Natural killer cell treated with Interleukin-12 subunit alpha and Interleukin-12 subunit beta and Interleukin-15 and Interleukin-18, amount 100 ng/mL, for 72 hours (primary cell): ENCODE data around the gene TLE5. TPM values are rescaled to one million over a fixed set of nuclear protein-coding genes. Genes with fewer than 3 reads are reported as not detected.

ENCODE experiments used
- ATAC-seq, 2 donors: fragments of 150-1000 bp; cut with Tn5 transposase in 1 of 2; sonication (Bioruptor Pico), chemical (Tn5 transposase) in 1 of 2; 2 replicates each; pipeline ENCODE4 v1.10.0; 2021
- DNase-seq: peaks from one replicate; pipeline ENCODE4 v3.0.0; 2022; ENCODE audit warnings: low spot score
- H3K27ac Mint-ChIP-seq, 2 donors: 1 replicate in 1 of 2; 2 replicates in 1 of 2; pipeline ENCODE4 v1.8.0; 2022; ENCODE audit warnings: mixed read lengths in 2 of 2, mild to moderate bottlenecking in 1 of 2, moderate library complexity in 1 of 2
- H3K27me3 Mint-ChIP-seq, 2 donors: 1 replicate in 1 of 2; 2 replicates in 1 of 2; pipeline ENCODE4 v1.8.0; 2022; ENCODE audit warnings: mixed read lengths in 2 of 2
- H3K36me3 Mint-ChIP-seq: one replicate; pipeline ENCODE4 v1.8.0; 2022; ENCODE audit warnings: mixed read lengths
- H3K4me1 Mint-ChIP-seq, 2 donors: 1 replicate in 1 of 2; 2 replicates in 1 of 2; pipeline ENCODE4 v1.8.0; 2022; ENCODE audit warnings: low read depth in 2 of 2, mixed read lengths in 2 of 2, mild to moderate bottlenecking in 1 of 2
- H3K4me3 Mint-ChIP-seq: one replicate; pipeline ENCODE4 v1.8.0; 2022; ENCODE audit warnings: mixed read lengths
- H3K9me3 Mint-ChIP-seq: 2 replicates; pipeline ENCODE4 v1.8.0; 2022; ENCODE audit warnings: mixed read lengths
- total RNA-seq, 2 donors: library from RNA; stranded (reverse); gene quantifications; one replicate each; pipeline ENCODE4 v1.2.3, GENCODE V29; 2022

The TLE5 gene
- total RNA-seq, 2 donors from 2014 or later, result 242 to 309 TPM

DNA sequence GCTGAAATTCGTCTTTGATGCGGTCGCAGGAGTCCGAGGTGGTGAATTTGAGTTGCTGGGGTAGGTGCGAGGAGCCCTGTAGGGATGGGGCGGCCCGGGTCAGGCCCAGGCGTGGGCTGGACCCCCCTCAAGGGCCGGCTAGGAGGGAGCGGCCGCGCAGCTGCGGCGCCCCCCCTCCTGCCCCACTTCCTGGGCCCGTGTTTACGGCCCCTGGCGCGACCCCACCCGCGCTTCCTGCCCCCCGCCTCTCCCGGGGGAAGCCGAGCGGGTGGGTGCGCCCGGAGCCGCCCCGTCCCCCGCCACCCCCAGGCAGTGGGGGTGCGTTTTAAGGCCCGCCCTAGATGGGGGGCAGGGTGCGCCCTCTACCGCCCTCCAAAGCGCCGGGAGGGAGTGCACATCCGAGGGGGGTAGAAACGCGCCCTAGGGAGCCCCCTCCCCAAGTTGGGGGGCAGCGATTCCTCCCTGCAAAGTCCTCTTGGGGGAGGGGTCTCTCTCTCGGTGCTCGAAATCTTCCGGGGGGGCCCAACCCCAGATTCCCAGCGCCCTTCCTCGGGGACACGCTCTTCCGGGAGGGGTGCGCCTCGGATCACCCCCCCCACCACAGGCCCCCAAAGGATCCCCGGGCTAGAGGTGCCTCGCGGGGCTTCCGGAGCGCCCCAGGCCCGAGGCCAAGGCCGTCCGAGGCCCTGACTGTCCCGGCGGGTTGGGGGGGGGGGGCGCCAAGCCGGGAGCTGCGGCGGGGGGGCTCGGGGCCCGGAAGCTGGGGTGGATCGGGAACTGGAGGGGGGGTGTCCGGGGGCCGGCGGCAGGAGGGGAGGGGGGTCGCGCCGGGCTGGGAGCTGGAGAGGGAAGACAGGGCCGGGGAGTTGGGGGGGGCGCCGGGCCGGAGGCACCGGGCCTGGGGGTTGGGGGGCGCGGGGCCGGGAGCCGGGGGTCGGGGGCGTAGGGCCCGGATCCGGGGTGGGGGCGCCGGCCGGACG lies 823 bp downstream of the TLE5 start:
- ATAC-seq (peak; percentile 70 to 73), DNase-seq (peak; percentile 70)
- Mint-ChIP-seq H3K4me3 (peak overlapping the region; percentile 79), H3K27me3 (no peaks in the 10 kb centered on the region), H3K9me3 (no peaks in the 10 kb centered on the region), H3K36me3 (no peaks in the 10 kb centered on the region), H3K4me1 (peaks cover 6 to 30% of the 10 kb centered on the region in 2 donors), H3K27ac (peak overlapping the region; percentile 80 to 85)

DNA sequence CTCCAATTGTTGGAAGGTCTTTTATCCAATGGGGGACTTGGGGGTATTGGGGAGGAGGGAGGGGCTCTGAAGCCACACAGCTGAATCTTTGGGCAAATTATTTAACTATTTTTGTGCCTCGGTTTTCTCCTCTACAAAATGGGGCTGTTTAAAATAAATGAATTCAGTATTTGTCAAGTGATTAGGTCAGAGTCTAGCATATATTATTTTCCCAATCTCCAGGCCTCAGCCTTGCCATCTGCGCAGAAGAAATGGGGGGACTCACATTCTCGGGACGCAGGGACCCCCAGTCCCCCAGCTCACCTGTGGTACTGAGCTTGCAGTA lies 1.5 kb downstream of the TLE5 start:
- H3K4me1 Mint-ChIP-seq, result peaks cover 6 to 30% of the 10 kb centered on the region in 2 donors
- H3K27me3 Mint-ChIP-seq, result no peaks in the 10 kb centered on the region
- H3K36me3 Mint-ChIP-seq, result no peaks in the 10 kb centered on the region
- H3K27ac Mint-ChIP-seq, result peak overlapping the region; percentile 80 to 85
- ATAC-seq, result no peak
- H3K4me3 Mint-ChIP-seq, result peak overlapping the region; percentile 79
- no peak for DNase-seq
- no peaks in the 10 kb centered on the region for H3K9me3 Mint-ChIP-seq

DNA sequence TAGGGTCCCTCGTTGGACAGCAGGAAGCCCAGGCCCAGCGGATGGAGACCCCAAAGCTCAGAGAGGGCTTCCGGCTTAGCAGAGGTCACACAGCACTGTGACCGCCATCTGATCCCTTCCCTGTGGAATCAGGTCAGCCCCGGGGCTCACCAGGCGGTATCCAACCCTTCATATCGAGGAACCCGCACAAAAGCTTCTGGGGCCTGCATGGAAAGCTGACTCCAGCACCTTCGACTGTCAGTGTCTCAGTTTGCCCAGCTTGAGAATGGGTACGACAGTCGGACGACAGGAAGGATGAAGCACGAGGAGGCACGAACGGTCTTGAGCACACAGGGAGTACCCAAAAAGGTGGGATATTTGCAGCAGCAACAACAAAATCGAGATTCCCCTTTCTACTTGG lies 2.6 kb downstream of the TLE5 start:
- Mint-ChIP-seq H3K4me1 (peaks cover 11 to 35% of the 10 kb centered on the region in 2 donors), H3K9me3 (no peaks in the 10 kb centered on the region), H3K27ac (peak overlapping the region; percentile 80 to 85), H3K36me3 (no peaks in the 10 kb centered on the region), H3K4me3 (peak overlapping the region; percentile 45), H3K27me3 (no peaks in the 10 kb centered on the region)
- ATAC-seq, result no peak
- no peak for DNase-seq

DNA sequence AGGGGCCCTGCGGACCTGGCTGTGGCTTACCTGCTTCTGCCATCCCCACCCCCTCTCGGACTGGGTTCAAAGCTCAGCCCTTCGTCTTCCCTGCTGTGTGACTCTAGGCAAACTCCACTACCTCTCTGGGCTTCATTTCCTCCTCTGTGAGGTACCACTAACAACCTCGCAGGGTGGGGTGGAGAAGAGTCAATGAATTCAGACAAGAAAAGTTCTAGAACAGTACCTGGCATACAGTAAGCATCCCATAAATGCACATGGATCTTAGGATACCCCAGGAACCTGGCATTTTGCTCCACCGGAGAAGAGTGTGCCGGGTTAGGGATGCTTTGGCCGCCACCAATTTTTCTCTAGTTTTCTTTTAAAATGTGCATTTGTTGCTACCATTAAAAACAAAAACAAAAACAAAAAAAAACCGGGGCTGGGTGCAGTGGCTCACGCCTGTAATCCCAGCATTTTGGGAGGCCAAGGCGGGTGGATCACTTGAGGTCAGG lies 3.4 kb downstream of the TLE5 start:
- ATAC-seq, result no peak
- Mint-ChIP-seq H3K4me1 (peaks cover 12 to 35% of the 10 kb centered on the region in 2 donors), H3K4me3 (no peak overlapping the region), H3K27ac (peak overlapping the region in 1 of 2 donors; percentile 35), H3K9me3 (no peaks in the 10 kb centered on the region), H3K27me3 (no peaks in the 10 kb centered on the region), H3K36me3 (no peaks in the 10 kb centered on the region)
- no peak for DNase-seq

DNA sequence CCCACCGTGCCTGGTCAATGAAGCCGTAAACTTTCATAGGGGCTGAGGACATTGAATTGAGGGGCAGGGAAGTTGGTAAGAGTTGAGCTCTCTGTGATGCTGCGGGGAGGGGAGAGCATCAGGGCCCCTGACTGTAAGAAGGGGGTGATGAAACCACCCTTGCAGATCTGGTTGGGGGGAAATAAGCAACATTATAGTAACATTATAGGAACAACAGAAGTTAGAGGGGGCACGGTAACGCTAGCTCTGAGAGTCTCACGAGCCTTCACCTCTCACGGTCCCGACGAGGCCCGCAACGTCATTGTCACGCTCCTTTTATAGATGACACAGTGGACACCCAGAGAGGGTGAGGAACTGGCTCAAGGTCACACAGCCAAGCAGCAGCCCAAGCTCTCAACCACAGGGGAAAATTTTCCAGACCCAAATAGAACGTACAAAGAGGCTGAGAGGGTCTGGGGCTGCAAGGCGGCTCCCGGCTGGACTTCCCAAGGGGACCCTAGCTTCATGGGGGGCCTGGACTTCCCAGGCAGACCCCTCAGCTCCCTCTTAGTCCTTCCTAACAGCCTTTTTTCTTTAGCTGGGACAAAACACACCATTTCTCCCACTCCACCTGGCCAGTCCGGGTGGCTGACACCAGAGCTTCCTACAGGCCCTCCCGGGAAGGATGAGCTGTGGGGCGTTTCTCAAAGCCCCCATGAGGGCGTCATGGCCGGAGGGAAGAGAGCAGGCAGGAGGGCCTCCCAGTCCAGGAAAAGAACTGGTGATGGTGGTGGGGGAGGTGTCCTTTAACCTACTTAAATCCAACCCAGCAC lies 4.1 kb downstream of the TLE5 start:
- ATAC-seq (no peak), DNase-seq (no peak)
- H3K27me3 Mint-ChIP-seq, result no peaks in the 10 kb centered on the region
- H3K36me3 Mint-ChIP-seq, result no peaks in the 10 kb centered on the region
- H3K27ac Mint-ChIP-seq, result peak overlapping the region in 1 of 2 donors; percentile 35
- peaks cover 12 to 30% of the 10 kb centered on the region in 2 donors for H3K4me1 Mint-ChIP-seq
- H3K4me3 Mint-ChIP-seq, result no peak overlapping the region
- H3K9me3 Mint-ChIP-seq, result no peaks in the 10 kb centered on the region

DNA sequence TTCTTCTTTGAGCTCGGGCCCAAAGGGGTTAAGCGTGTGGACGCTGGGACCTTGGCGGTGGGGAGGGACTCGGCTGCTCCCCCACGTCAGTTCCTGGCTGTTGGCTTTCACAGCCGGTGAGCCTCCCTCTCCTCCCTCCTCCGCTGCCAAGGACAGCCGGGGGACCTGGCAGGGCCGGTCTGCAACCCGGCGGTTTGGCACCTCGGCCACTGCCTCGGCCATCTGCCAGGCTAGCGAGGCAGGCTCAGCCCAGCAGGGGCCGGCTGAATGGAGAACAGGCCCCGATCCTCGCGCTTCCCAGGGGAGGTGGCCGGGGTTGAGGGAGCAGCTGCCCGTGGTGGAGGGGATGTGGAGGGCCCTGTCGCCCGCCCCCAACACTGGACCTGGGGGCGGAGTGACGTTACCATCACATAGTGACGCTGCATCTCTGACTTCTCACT lies 5.0 kb downstream of the TLE5 start:
- peak; percentile 5 for DNase-seq
- Mint-ChIP-seq H3K9me3 (no peaks in the 10 kb centered on the region), H3K4me1 (peaks cover 12 to 26% of the 10 kb centered on the region in 2 donors), H3K27me3 (no peaks in the 10 kb centered on the region), H3K4me3 (no peak overlapping the region), H3K36me3 (no peaks in the 10 kb centered on the region), H3K27ac (no peak overlapping the region)
- ATAC-seq, result no peak

DNA sequence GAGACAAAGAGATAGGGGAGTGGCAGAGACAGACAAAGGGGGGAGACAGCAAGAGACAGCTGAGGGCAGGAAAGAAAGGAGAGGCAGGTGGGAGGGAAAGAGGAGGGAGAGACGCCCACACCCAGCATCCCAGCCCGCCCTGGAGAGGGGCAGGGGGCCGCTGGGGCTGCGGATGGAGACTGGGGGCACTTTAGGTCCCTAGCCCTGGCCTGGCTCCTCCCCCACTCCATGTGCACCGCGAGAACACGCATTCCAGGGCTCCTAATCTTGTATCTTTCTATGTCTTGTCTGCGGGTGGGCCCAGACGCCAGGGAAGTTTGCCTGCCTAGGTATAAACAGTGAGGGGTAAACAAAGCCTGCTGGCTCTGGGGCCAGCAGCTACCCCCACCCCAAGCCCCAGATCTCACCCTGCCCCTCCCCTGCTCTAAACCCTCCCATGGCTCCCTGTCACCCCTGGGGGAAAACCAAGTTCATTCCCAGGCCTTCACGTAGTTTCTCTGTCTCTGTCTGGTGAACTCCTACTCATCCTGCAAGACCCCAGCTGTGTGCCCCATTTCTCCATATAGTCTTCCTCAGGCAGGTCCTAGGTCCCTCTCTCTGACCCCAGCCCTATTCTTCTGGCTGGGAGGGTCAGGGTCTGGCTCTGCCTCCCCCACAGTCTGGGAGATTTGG lies 5.7 kb downstream of the TLE5 start:
- Mint-ChIP-seq H3K4me3 (no peak overlapping the region), H3K9me3 (no peaks in the 10 kb centered on the region), H3K27ac (no peak overlapping the region), H3K27me3 (no peaks in the 10 kb centered on the region), H3K4me1 (peaks cover 12 to 26% of the 10 kb centered on the region in 2 donors), H3K36me3 (no peaks in the 10 kb centered on the region)
- no peak for ATAC-seq
- peak; percentile 12 for DNase-seq

DNA sequence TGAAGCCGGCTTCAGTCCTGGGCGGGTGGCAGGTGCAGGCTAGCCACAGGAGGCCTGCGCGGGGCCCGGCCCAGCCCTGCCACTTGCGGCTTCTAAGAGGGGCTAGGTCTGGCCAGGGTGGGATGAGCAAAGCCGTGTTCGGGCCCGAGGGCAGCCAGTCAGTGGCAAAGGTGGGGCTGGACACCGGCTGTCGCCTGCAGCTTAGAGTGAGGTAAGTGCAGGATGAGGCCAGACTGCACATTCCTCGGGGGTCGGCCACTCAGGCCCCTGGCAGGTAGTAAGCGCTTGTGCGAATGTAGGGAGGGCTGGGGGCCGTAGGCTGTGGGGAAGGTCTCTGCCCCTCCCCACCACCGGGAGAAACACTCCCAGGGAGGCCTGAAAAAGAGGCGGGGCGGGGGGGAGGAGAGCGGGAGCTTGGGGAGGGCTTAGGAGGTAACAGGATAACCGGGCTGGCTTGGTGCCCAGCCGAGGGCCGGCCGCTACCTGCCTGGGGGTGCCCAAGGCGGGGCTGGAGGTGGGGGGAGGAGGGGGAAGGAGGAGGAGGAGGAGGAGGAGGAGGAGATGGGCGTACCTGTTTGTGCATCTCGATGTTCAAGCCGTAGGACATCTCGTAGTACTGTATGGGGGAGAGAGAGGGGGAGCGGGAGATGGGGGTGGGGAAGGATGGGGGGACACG lies 6.4 kb downstream of the TLE5 start:
- DNase-seq, result no peak
- H3K27ac Mint-ChIP-seq, result no peak overlapping the region
- H3K9me3 Mint-ChIP-seq, result no peaks in the 10 kb centered on the region
- peaks cover 11 to 24% of the 10 kb centered on the region in 2 donors for H3K4me1 Mint-ChIP-seq
- no peak overlapping the region for H3K4me3 Mint-ChIP-seq
- no peaks in the 10 kb centered on the region for H3K36me3 Mint-ChIP-seq
- H3K27me3 Mint-ChIP-seq, result no peaks in the 10 kb centered on the region
- ATAC-seq, result peak in 1 of 2 donors; percentile 13

DNA sequence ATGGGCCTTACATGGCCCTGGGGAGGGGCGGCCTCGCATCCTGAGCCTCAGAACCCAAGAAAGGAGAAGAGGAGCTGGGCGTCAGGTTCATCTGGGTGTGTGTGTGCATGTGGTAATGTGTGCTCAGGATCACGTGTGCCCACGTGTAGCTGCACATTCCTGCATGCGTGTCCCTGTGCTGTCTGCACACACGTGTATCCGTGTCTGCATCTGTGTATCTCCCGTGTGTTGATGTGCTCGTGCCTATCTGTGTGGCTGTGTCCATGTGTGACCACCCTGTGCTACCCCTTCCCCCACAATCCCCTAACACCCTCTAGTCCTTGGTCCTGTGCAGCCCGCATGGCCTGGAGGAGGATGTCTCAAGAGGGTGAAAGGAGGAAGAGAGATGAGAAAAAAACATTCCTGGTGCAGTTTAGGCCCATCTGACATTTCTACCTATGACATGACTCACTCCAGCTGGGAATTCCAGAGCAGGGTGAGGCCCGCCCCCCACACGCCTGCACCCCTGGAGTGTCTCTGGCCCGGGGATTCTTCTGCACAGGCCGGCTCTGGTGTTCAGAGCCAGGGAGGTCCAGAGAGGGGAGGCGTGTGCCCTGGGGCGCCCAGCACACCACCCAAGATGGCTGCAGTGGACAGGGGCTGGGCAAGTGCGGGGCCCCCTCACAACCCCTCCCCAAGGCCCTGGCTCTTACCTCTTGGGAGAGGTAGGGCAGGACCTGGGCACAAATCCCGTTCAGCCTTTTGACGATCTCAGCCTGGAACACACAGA lies 7.1 kb downstream of the TLE5 start:
- no peak for DNase-seq
- no peaks in the 10 kb centered on the region for H3K36me3 Mint-ChIP-seq
- no peak overlapping the region for H3K4me3 Mint-ChIP-seq
- peaks cover 6 to 20% of the 10 kb centered on the region in 2 donors for H3K4me1 Mint-ChIP-seq
- ATAC-seq, result peak in 1 of 2 donors; percentile 21
- H3K9me3 Mint-ChIP-seq, result no peaks in the 10 kb centered on the region
- H3K27ac Mint-ChIP-seq, result peak overlapping the region in 1 of 2 donors; percentile 16
- H3K27me3 Mint-ChIP-seq, result no peaks in the 10 kb centered on the region

DNA sequence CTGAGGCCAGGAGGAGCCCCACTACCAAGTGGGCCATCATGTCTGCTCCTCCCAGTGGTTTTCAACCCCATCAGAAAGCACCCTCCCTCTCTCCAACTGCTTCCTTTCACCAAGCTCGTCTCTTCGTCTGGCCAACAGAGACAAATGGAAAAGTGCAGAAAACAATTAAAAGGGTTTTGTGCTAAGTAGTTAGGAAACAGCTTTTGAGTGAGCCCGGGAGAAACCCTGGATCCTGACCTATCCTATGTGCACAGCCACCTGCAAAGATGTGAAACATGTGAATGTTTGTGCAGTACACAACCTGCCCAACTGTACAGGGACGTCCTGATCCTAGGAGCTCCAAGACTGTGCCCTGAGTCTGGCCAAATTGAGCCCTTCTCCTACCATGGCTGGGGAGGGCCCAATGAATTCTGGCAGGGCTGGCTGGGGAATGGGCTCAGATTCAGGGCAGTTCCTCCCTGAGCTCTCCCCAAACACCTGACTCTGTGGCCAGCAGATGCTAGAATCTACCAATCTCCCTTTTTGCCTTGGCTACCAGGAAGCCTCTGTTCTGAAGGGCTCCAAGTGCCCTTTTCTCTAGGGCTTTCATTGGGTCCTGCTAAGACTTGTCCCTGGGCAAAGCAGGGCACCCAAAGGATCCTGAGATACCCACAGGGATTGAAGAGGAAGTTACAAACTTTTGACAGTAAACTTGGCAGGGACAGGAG lies 7.9 kb downstream of the TLE5 start:
- no peaks in the 10 kb centered on the region for H3K9me3 Mint-ChIP-seq
- peaks cover 6 to 16% of the 10 kb centered on the region in 2 donors for H3K4me1 Mint-ChIP-seq

DNA sequence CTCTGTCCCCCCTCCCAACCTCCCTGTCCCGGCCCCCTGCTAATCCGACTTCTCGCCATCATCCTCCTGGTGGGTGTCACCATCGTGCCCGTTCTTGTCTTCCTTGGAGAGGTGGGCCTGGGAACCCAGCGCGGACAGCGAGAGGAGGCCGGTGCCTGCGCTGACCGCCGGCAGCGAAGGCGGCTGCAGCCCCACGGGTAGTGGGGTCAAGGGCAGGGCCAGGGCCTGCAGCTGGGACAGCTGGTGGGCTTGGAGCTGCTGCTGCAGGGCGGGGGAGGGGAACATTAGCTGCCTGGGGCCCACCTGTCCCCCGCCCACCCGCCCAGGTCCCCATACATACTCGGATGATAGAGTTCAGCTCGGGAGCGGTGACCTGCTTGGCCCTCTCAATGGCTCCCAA lies 8.5 kb downstream of the TLE5 start:
- H3K27me3 Mint-ChIP-seq, result peaks cover 0 to 3% of the 10 kb centered on the region in 2 donors
- no peak overlapping the region for H3K4me3 Mint-ChIP-seq
- ATAC-seq (no peak), DNase-seq (no peak)
- no peaks in the 10 kb centered on the region for H3K9me3 Mint-ChIP-seq
- no peak overlapping the region for H3K27ac Mint-ChIP-seq
- no peaks in the 10 kb centered on the region for H3K36me3 Mint-ChIP-seq
- peaks cover 6 to 18% of the 10 kb centered on the region in 2 donors for H3K4me1 Mint-ChIP-seq

More for the DNA sequence above, 7.9 kb downstream of the TLE5 start:
- DNase-seq, result no peak
- peak overlapping the region in 1 of 2 donors; percentile 16 for H3K27ac Mint-ChIP-seq
- no peaks in the 10 kb centered on the region for H3K36me3 Mint-ChIP-seq
- no peaks in the 10 kb centered on the region for H3K27me3 Mint-ChIP-seq
- ATAC-seq, result no peak
- no peak overlapping the region for H3K4me3 Mint-ChIP-seq

DNA sequence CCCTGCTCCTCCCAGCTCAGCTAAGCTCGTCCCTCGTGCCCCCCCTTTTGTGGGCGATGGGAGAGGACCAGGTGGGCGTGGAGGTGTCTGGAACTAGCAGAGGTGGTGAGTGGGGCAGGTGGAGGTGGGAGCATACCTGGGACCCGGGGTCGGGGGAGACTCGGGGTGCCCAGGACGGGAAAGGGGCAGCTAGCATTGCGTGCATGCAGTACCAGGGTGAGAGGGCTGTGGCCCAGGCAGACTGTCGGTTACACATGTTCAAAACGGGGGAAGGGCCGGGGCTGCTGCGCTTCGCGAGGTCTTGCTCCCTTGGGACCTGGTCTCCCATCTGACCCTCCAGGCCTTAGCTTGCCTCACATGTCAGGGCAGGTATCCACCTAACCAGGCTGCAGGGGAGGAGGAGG lies 9.1 kb downstream of the TLE5 start:
- Mint-ChIP-seq H3K27ac (no peak overlapping the region), H3K4me3 (no peak overlapping the region), H3K9me3 (no peaks in the 10 kb centered on the region), H3K4me1 (peaks cover 6 to 13% of the 10 kb centered on the region in 2 donors), H3K27me3 (peaks cover 0 to 3% of the 10 kb centered on the region in 2 donors), H3K36me3 (no peaks in the 10 kb centered on the region)
- no peak for ATAC-seq
- DNase-seq, result no peak
